OCI-LY3 (cell line): ENCODE results near the gene SLC35F3.

ENCODE experiments used
- H2AFZ ChIP-seq: fragments of 200-600, 300-600 bp; shearing (Covaris generic); 2 replicates; pipeline ENCODE4 v1.6.0; 2014; ENCODE audit warnings: antibody characterized with exemption, low read depth, low read length
- H3K27ac ChIP-seq: fragments of 200-600, 300-600 bp; sonication (generic); 2 replicates; pipeline ENCODE4 v1.5.1; 2014; ENCODE audit warnings: mild to moderate bottlenecking, low read length, moderate library complexity, mixed read lengths
- H3K27me3 ChIP-seq: fragments of 200-600, 300-600 bp; sonication (generic); 2 replicates; pipeline ENCODE4 v1.6.1; 2014; ENCODE audit warnings: low read depth, low read length, mixed read lengths
- H3K36me3 ChIP-seq: fragments of 200-600, 300-600 bp; sonication (generic); replicated peaks from 2 replicates; pipeline ENCODE3; 2014; ENCODE audit warnings: low read depth, low read length, mixed read lengths
- H3K4me1 ChIP-seq: fragments of 300-600, 200-600 bp; sonication (generic); 2 replicates; pipeline ENCODE4 v1.6.1; 2014; ENCODE audit warnings: low read length, mixed read lengths
- H3K4me2 ChIP-seq: fragments of 200-600, 300-600 bp; sonication (generic); 2 replicates; pipeline ENCODE4 v1.6.1; 2014; ENCODE audit warnings: low read length, mixed read lengths
- H3K4me3 ChIP-seq: fragments of 300-600, 200-600 bp; sonication (generic); 2 replicates; pipeline ENCODE4 v1.5.1; 2014; ENCODE audit warnings: antibody characterized with exemption, mild to moderate bottlenecking, low read length, moderate library complexity
- H3K79me2 ChIP-seq: fragments of 300-600, 200-600 bp; shearing (Covaris generic); 2 replicates; pipeline ENCODE4 v1.6.1; 2014; ENCODE audit warnings: mild to moderate bottlenecking, low read length, mixed read lengths
- H3K9ac ChIP-seq: fragments of 300-600, 200-600 bp; shearing (Covaris generic); 2 replicates; pipeline ENCODE4 v1.6.0; 2014; ENCODE audit warnings: mild to moderate bottlenecking, low read length, moderate library complexity
- H3K9me3 ChIP-seq: fragments of 200-600, 300-600 bp; shearing (Covaris generic); 2 replicates; pipeline ENCODE4 v1.6.1; 2014; ENCODE audit warnings: low read length, mixed read lengths; ENCODE audit not compliant: insufficient read depth
- H4K20me1 ChIP-seq: fragments of 200-600, 300-600 bp; sonication (generic); 2 replicates; pipeline ENCODE4 v1.6.1; 2016; ENCODE audit warnings: low read length, mixed read lengths; ENCODE audit not compliant: insufficient read depth
- CTCF ChIP-seq: fragments of 200-600, 300-600 bp; sonication (generic); IDR thresholded peaks from 2 replicates; pipeline ENCODE4 v1.5.1; 2014; ENCODE audit warnings: antibody characterized with exemption, low read length, low read depth
- EZH2phosphoT487 ChIP-seq: fragments of 200-600 bp; shearing (Covaris generic); IDR thresholded peaks from 2 replicates; pipeline ENCODE4 v1.6.1; 2018; ENCODE audit warnings: antibody characterized with exemption, mixed run types, low read depth

Gene SLC35F3

GRCh38 chr1:234226819-234227165 lies 322.3 kb downstream of the SLC35F3 start:
- H3K4me3 ChIP-seq, result no peak overlapping the region
- no peaks in the 10 kb centered on the region for H3K79me2 ChIP-seq
- H3K27me3 ChIP-seq, result peaks cover 45% of the 10 kb centered on the region
- H3K4me1 ChIP-seq, result no peaks in the 10 kb centered on the region
- no peak overlapping the region for H3K27ac ChIP-seq
- no peak overlapping the region for H2AFZ ChIP-seq
- no peaks in the 10 kb centered on the region for H4K20me1 ChIP-seq
- TF ChIP-seq CTCF, result no peak
- no peak for TF ChIP-seq EZH2phosphoT487
- H3K4me2 ChIP-seq, result no peak overlapping the region
- H3K36me3 ChIP-seq, result no peaks in the 10 kb centered on the region
- H3K9ac ChIP-seq, result no peak overlapping the region
- H3K9me3 ChIP-seq, result no peaks in the 10 kb centered on the region

- H4K20me1 ChIP-seq, result no peaks in the 10 kb centered on the region
- TF ChIP-seq CTCF (no peak), EZH2phosphoT487 (no peak)
- H3K36me3 ChIP-seq, result no peaks in the 10 kb centered on the region
- no peaks in the 10 kb centered on the region for H3K9me3 ChIP-seq
- peaks cover 44% of the 10 kb centered on the region for H3K27me3 ChIP-seq
- no peak overlapping the region for H3K4me3 ChIP-seq
- H3K27ac ChIP-seq, result no peak overlapping the region
- no peaks in the 10 kb centered on the region for H3K79me2 ChIP-seq
- H3K4me1 ChIP-seq, result no peaks in the 10 kb centered on the region
- no peak overlapping the region for H3K4me2 ChIP-seq
- H3K9ac ChIP-seq, result no peak overlapping the region
- H2AFZ ChIP-seq, result no peak overlapping the region
These were observed 325.3 kb downstream of the SLC35F3 start for GRCh38 chr1:234229581-234230387.

- Histone ChIP-seq H3K27me3 (peaks cover 49% of the 10 kb centered on the region), H2AFZ (no peak overlapping the region), H3K9ac (no peak overlapping the region), H3K36me3 (no peaks in the 10 kb centered on the region), H3K79me2 (no peaks in the 10 kb centered on the region), H4K20me1 (no peaks in the 10 kb centered on the region), H3K4me3 (no peak overlapping the region), H3K27ac (no peak overlapping the region), H3K4me1 (no peaks in the 10 kb centered on the region), H3K4me2 (no peak overlapping the region), H3K9me3 (no peaks in the 10 kb centered on the region)
- TF ChIP-seq CTCF, result no peak
- TF ChIP-seq EZH2phosphoT487, result no peak
These were observed 326.0 kb downstream of the SLC35F3 start for GRCh38 chr1:234230414-234230862.

- H3K4me2 ChIP-seq, result no peak overlapping the region
- TF ChIP-seq CTCF, result no peak
- H3K36me3 ChIP-seq, result no peaks in the 10 kb centered on the region
- no peak overlapping the region for H3K27ac ChIP-seq
- no peaks in the 10 kb centered on the region for H3K9me3 ChIP-seq
- H3K4me3 ChIP-seq, result no peak overlapping the region
- peaks cover 7% of the 10 kb centered on the region for H3K4me1 ChIP-seq
- no peaks in the 10 kb centered on the region for H4K20me1 ChIP-seq
- H2AFZ ChIP-seq, result no peak overlapping the region
- H3K27me3 ChIP-seq, result peaks cover 44% of the 10 kb centered on the region
- H3K9ac ChIP-seq, result no peak overlapping the region
- no peaks in the 10 kb centered on the region for H3K79me2 ChIP-seq
These were observed 326.8 kb downstream of the SLC35F3 start for GRCh38 chr1:234231061-234231892.
